ENCODE data around the gene EXOG.

DNA sequence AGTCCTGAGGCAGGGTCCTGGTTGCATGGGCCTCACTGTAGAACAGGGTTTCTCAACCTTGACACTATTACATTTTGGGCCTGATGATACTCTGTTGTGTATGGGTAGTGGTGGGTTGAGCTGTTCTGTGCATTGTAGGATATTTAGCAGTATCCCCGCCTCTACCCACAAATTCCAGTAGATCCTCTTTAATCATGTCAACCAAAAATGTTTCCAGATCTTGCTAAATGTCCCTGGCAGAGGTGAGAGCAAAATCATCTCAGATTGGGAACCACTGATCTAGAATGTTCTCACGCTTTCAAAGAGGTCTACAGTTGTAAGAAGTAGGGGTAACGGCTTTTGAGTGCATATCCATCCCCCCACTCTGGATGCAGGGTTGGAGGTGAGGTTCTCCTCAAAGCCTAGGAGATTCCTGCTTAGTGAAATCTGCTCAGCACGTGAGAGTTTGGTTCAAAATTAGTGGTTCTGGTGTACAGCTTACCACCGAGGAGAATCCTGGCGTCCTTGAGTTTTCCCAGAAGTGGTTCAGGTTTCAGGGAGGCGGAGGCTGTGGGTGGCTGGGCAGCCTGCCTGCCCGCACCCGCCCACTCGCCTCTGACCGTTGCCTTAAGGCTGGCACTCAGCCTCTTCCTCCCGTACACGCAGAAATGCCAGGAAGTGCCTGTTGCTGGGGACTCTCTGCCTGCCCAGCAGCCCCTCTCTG lies 37.2 kb upstream of the EXOG start:
- peak; percentile 43 for TF ChIP-seq POLR2A (IDR thresholded peaks at IDR 0.05)
- TF ChIP-seq, protein P1, sequence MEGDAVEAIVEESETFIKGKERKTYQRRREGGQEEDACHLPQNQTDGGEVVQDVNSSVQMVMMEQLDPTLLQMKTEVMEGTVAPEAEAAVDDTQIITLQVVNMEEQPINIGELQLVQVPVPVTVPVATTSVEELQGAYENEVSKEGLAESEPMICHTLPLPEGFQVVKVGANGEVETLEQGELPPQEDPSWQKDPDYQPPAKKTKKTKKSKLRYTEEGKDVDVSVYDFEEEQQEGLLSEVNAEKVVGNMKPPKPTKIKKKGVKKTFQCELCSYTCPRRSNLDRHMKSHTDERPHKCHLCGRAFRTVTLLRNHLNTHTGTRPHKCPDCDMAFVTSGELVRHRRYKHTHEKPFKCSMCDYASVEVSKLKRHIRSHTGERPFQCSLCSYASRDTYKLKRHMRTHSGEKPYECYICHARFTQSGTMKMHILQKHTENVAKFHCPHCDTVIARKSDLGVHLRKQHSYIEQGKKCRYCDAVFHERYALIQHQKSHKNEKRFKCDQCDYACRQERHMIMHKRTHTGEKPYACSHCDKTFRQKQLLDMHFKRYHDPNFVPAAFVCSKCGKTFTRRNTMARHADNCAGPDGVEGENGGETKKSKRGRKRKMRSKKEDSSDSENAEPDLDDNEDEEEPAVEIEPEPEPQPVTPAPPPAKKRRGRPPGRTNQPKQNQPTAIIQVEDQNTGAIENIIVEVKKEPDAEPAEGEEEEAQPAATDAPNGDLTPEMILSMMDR (IDR thresholded peaks at IDR 0.05) = no peak
- peak; percentile 32 to 65 (median 43) for TF ChIP-seq POLR2AphosphoS5 (IDR thresholded peaks at IDR 0.05)
- TF ChIP-seq EP300 (IDR thresholded peaks at IDR 0.05; ENCODE audit: low read depth) = no peak
